Measurements from ENCODE around the gene ARHGAP22.

ARHGAP22 gene

DNA sequence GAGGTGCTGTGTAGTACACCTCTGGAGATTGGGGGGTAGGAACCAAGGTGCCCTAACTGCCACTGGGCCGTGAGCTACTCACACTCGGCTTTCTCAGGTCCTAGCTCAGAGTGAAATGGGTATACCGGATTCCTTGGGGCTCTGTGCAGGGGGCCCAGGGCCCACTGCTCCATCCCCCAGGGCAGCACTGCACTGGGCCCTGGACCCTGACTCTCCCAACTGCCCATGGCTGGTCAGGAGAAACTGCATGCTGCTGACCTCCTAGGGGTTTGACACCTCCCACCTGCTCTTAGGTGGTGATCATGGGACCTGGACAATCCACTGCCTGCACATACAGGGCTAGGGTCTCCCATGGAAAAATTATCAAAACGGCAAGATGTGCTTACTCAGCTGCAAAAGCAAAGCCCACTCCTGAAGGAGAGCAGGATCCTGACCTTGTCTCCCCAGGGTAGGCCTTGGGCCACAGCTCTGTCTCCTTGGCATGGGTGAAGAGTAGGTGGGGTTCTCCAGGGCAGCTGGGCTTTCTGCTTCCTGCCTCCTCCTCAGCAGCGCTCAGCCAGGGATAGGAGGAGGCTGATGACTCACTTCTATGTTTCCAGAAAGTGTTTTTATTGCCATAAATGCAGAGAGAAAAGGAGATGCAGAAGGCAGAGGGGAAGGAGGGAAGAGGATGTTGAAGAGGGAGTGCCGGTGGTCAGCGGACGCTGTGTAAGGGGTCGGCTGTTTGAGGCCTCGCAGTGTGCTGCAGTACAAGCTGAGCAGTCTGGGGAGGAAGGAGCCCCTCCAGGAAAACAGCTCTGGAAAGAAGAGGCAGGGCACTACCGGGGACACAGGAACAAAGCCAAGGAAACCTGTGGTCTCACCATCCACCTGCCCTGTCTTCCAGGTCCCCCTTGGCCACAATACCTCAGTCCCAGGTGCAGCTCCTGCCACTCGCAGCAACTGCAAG lies 107.8 kb downstream of the ARHGAP22 start:
- DNase-seq (ENCODE audit: low read depth in 2 of 2): no peak

DNA sequence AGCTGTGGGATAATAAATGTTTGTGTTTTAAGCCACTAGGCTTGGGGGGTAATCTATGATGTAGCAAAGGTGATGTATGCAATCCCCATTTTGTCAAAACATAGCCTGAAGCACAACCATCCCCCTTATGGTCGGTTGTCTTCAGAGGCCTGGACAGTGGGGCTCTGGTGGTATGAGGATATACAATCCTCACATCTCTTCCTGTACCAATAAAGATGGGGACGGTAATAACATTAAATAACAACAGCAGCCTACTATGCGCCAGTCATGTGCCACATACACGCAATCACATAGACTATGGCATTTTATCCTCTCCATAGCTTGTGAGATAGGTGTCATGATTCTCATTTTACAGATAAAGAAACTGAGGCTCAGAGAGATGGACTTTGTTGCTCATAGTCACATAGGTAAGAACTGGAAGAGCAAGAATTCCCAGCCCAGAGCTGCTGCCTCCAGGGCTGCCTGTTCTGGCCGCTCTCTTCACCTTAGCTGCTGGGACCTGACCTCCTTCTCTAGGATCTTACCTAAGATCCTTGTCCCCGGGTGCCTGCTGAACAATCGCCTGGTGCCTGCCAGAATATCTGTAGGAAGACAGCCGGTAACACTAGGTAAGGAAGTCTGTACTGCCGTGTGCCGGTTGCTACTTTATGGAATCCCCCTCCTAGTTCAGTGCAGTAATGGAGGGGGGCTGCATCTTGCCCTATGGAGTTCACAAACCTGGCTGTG lies 108.6 kb downstream of the ARHGAP22 start:
- no peak for DNase-seq (ENCODE audit: low read depth in 2 of 2)

DNA sequence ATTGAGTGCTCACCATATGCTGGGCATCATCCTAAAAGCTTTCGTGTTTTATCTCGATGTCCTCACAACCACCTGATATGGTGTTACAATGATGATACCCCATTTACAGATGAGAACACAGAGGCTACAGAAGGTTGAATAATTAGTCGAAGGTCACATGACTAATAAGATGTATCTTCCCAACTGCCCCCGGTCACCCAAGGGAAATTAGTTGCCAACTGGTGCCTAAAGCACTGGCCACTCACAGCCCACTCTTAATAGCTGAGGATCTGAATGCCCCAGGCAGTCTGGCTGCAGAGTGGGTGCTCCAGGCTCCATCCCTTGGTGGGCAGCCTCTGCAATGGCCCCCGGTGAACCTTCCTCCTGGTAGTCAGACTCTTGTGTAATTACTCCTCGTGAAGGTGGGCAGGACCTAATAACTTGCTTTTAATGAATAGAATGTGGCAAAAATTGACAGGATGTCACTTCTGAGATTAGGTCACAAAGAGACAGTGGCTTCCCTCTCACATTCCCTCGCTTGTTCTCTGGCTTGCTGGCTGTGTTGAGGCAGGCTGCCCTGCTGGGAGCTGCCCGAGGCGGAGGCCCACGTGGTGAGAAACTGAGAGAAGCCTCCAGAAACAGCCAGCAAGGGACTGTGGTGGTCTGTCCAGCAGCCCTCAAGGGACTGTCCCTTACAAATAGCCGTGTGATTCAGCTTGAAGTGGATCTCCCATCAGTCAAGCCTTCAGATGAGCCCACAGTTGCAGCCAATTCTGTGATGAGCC lies 109.4 kb downstream of the ARHGAP22 start:
- no peak for DNase-seq (ENCODE audit: low read depth in 2 of 2)

DNA sequence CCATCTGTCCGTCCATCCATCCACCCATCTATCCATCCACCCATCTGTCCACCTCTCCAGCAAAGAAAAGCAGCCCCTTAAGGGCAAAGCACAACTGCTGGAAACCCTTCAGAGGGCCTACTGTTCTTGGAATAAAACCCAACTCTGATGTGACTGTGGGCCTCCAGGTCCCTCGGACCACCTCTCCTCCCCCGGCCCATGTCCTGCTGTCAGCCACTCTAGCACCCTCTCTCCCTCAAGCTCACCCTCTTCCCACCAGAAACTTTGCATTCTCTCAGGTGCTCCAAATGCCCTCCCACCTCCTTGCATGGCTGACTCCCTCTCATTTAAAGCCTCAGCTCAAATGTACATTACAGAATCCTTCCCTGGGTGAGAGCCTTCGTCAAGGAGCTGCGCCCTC lies 110.3 kb downstream of the ARHGAP22 start:
- no peak for DNase-seq (ENCODE audit: low read depth in 2 of 2)

DNA sequence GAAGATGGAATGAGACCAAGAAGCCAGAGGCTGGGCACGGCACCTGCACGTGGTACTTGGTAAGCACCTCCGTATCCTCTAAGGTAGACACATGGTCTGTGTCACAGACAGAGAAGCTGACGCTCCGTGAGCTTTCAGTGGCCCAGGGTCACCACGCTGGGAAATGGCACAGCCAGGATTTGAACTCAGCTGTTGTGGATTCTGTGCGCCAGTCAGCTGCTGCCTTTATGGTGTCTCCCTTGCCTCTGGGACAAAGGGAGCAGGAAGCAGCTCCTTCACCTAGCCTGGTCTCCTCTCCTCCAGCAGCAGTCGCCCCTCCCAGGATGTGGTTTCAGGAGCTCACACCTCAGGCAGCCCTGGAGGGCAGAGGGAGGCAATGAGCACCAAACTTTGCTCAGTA lies 110.8 kb downstream of the ARHGAP22 start:
- no peak for DNase-seq (ENCODE audit: low read depth in 2 of 2)

DNA sequence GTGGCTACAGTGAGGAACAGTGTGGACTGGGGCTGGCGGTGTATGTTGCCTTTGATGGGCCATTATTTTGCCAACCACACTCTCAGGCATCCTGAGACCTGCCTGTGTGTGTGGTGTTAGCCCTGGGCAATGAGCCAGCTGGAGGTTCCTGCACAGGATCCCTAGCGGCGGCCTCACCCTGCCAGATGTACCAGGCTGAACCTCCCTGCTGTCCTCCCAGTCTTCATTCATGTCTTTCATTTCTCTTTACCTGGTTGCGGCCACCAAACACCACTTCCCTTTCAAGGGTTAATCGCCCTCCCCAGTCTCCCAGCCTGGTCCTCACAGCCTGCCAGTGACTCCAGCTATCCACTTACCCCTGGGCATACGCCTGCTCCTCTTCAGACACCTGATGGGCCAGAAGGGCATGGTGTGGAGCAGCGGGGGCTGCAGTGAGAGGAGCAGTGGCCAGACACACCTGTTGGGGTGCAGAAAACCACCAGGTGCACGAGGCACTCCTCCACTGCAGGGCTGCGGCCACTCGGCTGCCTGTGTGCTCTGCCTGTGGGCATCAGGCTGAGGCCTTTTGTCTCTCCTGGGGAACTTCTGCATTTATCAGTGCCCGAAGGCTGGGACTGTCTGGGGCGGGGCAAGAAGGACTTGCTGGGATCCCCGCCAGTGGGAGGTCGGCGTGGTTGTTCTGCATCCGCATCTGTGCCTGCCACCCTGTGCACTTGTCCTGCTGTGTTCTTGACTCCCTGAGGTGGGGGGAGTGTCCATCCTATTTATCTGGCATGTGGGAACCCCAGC lies 111.6 kb downstream of the ARHGAP22 start:
- no peak for DNase-seq (ENCODE audit: low read depth in 2 of 2)

DNA sequence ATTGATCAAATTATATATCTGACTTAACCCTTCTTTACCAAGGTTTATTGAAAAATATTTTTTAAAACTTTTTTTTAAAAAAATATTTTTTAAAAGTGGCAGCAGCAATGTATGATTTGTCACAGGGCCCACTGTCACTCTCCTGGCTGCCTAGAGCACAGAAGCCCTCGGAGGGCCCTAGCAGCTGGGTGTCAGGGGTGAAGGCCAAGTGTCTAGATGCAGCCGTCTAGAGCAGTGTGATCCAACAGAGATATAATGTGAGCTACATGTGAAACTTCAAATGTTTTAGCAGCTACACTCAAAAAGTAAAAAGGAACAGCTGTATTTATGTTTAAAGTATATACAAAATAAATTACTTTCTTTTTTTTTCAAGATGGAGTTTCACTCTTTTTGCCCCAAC lies 112.7 kb downstream of the ARHGAP22 start:
- no peak for DNase-seq (ENCODE audit: low read depth in 2 of 2)

DNA sequence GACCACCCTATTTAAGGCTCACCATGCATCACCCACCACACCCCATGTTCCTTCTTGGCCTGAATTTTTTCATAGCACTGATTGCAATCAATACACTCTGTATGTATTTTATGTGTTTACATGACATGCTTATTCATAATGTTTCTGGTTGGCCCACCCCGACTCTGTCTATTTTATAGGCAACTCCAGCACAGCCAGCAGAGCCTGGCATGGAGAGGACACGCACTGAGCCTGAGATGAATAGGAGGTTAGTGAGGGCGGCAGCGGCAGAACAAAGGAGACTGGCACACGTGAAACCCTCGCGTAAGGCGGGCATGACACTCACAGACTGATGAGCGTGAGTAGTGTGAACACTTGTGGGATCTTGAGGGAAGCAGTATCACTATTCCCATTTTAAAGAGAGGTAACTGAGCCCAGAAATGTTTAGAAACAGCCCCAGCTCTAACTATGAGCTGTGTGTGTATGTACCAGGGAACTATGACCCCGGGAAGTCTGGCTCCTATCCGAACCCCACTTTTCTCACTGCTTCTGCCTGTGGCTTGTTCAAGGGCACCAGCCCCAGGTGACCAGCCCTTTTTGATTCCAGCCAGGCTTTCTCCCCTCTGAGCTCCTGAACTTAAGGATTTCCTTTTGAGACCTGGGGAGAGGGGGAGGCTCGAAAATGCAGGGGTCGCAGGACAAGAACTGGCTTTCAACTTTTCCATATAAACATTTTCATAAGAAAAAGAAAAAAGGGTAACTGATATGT lies 113.3 kb downstream of the ARHGAP22 start:
- no peak for DNase-seq (ENCODE audit: low read depth in 2 of 2)

DNA sequence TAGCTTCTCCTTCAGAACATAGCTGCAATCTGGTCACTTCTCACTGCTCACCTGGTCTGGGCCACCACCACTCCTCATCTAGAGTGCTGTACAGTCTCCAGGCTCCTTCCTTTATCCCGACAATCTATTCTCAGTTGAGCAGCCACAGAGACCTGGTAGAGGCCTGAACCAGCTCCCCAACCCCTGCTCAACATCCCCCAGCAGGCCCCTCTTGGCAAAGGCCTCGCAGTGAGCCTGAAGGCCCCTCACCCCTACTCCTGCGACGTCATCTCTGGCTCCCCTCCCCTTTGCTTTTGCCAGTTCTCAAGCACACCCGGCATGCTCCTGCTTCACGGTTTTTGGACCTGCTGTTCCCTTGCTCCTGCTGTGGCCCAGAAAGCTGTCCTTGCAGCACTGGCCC lies 113.9 kb downstream of the ARHGAP22 start:
- no peak for DNase-seq (ENCODE audit: low read depth in 2 of 2)

DNA sequence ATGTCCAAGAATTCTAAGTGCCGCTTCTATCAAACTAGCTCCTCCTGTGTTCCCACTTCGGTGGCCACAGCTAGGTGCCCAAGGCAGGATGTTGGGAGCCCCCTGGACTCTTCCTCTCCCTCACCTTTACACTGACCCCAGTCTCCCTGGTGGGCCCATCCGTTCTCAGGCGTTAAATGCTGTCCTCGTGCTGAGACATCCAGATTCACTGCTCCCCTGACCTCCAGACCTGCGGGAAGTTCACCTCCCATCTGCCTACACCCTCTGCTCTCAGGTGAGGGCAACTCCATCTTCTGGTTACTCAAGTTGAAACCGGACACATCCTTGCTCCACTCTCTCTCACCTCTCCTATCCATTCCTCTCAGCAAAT lies 114.3 kb downstream of the ARHGAP22 start:
- DNase-seq (ENCODE audit: low read depth in 2 of 2): no peak

DNA sequence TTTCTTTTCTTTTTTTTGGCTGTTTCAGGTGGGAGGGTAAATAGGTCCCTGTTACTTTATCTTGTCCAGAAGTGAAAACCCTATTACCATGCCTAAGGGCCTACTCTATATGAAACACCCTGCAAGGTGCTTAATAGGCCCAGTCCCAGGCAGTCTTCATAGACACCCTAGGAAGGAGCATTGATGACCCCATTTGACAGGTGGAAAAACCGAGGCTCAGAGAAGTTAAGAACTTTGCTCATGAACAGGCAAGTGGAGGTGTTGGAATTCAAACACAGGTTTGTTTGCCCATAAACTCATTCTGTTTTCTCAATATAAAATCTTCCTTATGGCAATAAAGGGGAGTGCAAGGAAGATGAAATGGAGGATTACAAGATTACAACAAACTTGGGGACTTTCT lies 115.8 kb downstream of the ARHGAP22 start:
- DNase-seq (ENCODE audit: low read depth in 2 of 2): no peak

DNA sequence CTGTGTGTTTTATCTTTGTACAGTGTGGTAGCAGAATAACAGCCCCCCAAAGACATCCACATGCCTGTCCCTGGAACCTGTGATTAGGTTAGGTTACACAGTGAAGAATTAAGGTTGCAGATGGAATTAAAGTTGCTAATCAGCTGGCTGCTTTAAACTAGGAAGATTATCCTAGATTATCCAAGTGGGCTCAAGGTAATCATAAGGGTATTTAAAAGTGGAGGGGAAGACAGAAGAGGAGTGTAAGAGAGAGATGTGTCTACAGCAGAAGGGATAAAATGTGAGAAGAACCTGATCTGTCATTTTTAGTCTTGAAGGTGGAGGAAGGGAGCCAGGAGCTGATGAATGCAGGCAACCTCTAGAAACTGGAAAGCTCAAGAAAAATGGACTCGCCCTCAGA lies 117.6 kb downstream of the ARHGAP22 start:
- DNase-seq (ENCODE audit: low read depth in 2 of 2): no peak

DNA sequence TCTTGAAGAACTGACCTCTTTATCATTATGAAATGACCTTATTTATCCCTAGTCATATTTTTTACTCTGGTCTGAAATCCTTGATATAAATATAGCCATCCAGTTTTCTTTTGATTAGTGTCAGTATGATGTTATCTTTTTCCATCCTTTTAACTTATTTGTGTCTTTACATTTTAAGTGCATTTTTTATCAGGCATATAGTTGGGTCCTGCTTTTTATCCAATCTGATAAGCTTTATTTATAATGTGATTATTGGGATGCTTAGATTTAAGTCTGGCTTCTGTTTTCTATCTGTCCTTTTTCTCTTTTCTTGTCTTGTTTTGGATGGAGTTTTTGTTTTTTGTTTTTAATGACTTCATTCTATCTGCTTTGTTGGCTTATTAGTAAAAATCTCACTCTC lies 119.2 kb downstream of the ARHGAP22 start:
- DNase-seq (ENCODE audit: low read depth in 2 of 2): no peak

DNA sequence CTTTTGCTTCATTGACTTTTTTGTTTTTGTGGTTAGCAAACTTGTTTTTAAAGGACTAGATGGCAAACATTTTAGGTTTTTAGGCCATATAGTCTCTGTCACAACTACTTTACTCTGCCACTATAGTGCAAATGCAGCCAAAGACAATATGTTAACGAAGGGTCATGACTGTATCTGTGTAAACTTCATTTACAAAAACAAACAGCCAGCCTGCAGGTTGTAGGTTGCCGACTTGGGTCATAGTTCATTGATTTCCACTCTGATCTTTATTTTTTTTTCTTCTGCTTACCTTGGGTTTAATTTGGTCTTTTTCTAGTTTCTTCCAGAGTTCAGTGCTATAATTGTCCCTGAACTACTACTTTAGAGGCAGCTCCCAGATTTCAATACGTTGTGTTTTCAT lies 120.0 kb downstream of the ARHGAP22 start:
- no peak for DNase-seq (ENCODE audit: low read depth in 2 of 2)

DNA sequence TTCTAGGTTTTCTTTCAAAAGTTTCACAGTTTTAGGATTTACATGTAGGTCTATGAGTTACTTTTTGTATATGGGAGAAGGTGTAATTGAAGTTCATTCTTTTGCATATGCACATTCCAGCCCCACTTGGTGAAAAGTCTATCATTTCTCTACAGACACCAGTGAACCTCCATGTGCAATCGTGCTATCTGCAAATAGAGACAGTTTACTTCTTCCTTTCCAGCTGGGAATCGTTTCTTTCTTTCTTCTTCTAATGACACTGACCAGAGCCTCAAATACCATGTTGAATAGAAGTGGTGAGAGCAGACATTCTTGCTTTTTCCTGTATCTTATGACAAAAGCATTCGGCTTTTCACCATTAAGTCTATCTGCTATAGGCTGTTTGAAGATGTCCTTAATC lies 122.7 kb downstream of the ARHGAP22 start:
- no peak for DNase-seq (ENCODE audit: low read depth in 2 of 2)

DNA sequence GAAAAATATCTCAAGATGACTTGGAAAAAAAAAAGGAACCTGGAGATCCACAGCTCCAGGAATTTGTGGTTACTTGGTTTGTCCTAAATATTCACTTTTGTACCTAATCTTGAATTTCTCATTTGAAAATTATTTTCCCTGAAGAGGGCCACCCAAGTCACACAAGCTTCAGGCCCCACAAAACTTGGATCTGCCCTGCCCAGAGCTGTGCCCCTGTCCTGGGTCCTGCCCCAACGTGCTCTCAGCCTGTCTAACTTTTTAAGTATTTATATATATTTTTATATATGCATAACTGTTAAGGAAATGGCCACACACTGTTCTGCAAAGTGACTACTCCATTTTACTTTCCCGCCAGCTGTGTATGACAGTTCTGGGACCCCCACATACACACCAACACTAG lies 123.5 kb downstream of the ARHGAP22 start:
- no peak for DNase-seq (ENCODE audit: low read depth in 2 of 2)

DNA sequence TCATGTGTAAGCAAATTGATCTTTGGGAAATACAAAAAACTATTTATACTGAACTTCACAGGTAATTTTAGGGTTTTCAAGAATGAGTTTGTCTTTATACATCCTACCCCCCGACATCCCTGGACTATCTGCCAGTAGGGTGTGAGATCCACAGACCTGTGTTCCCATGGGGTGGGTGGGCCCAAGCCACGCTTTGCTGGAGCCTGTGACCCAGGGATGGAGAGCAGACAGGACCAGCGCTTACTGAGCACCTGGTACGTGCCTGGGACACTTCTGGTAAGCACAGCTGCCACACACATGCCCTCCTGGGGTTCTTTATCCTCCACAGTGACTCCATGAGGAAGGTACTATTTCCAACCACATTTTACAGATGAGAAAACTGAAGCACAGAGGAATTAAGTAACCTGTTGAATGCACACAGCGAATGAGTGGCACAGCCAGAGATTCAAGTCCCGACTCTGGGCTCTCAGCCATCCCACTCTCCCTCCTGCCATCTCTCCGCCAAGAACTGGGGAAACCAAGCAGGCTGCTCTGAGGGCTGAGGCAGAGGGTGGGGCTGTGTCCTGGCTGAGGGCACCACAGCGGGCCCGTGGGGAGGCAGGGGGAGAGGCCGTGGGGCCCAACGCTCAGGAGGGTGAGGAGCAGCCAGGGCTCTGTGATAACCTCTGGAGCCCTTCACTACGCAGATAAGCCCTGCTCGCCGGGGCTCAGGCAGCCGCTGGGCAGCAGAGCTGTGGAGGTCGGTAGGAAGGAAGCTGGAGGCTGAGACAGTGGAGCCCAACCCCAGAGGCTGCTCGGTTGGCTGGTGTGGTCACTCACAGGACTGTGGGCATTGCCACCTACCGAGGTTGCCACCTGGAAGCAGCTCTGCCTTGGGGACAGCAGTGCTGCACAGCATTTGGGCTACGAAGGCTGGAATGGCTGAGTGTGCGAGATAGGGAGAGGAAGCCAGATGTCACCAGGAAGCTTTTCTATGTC lies 124.2 kb downstream of the ARHGAP22 start:
- DNase-seq (ENCODE audit: low read depth in 2 of 2): no peak

DNA sequence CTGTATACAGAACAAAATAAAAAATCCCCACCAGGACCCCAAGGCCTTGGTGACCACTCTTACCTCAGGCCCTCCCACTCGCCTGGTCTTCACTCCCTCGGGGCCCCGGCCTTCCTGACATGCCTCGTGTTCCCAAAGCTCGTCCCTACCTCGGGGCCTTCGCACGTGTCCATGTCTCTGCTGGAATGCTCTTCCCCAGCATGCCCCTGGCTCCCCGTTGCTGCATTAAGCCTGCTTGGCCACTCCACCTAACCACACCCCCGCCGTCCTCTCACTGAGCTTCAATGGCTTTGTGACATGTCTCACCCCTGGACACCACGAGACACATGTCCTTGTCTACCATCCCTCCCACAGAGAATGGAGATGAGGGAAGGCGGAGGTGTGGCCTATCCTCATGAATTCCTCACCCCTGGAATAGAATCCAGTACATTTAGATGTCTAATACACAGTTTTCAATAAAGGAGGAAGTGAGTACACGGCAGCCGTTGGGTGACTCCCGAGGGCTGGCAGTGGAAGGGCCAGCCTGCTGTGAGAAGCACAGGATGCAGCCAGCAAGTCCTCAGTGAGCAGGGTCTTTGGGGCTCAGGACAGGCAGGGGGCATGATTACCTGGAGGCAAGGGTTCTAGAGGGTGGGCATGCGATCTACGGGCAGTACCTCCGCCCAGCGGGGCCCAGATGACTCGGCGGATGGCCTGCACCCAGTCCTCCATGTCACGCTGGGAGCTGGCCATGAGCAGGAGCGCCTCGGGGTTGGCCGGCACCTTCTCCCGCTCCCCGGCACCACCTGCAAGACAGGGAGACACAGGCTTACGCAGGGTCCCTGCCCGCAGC lies 125.7 kb downstream of the ARHGAP22 start:
- DNase-seq (ENCODE audit: low read depth in 2 of 2): no peak

DNA sequence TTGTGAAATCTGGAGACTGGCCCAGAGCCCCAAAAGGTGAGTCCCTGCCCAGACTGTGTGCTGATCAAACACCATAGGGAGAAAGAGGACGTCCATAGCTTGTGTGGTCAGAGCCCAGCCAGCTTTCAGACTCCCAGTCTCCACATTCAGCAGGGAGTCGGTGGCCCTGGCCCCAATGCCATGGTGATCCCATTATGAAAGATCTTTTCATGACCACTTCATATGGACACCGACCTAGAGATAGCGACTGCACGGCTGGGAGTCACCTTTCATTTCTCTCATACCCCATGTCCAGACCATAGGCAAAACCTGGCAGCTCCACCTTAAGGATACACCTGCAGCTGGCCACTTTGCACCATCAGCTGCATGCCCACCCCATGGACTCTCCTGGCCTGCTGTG lies 126.4 kb downstream of the ARHGAP22 start:
- no peak for DNase-seq (ENCODE audit: low read depth in 2 of 2)
